Stomach (tissue), 4 donors: ENCODE results near the gene TPPP.

Source experiments
- CTCF ChIP-seq, 7 experiments: fragments of 450-650 bp in 4 of 7; fragments of 200-600 bp in 3 of 7; sonication (generic) in 3 of 7; IDR thresholded peaks; one replicate each; pipeline ENCODE4 v1.5.1; 2016 to 2019; ENCODE audit warnings: antibody characterized with exemption in 7 of 7, control low read depth in 2 of 7, mild to moderate bottlenecking in 1 of 7
- POLR2A ChIP-seq, 4 donors: fragments of 450-650 bp; IDR thresholded peaks; one replicate each; pipeline ENCODE4 v1.6.1; 2016; ENCODE audit warnings: antibody characterized with exemption in 4 of 4, control low read depth in 2 of 4, mild to moderate bottlenecking in 1 of 4, moderate library complexity in 1 of 4

- TF ChIP-seq CTCF (IDR thresholded peaks at IDR 0.05), result no peak
- TF ChIP-seq POLR2A (IDR thresholded peaks at IDR 0.05), result no peak
Observed at GRCh38 chr5:626850-627249, 66.3 kb downstream of the TPPP start.
